ENCODE data around the gene TOP1. TPM values are rescaled to one million over a fixed set of nuclear protein-coding genes. Genes with fewer than 3 reads are reported as not detected.

Gene TOP1
- total RNA-seq, 2 donors from 2014 or later = 80.6 to 85.5 TPM

- Histone ChIP-seq H3K4me1 (peaks cover 15% of the 10 kb centered on the region), H3K27ac (no peak overlapping the region), H3K36me3 (no peaks in the 10 kb centered on the region), H3K9me3 (no peaks in the 10 kb centered on the region), H3K27me3 (no peaks in the 10 kb centered on the region), H3K9ac (ENCODE audit: low read depth in 2 of 2, low read length in 2 of 2) (no peak overlapping the region), H3K4me3 (no peak overlapping the region)
- TF ChIP-seq, protein P1, sequence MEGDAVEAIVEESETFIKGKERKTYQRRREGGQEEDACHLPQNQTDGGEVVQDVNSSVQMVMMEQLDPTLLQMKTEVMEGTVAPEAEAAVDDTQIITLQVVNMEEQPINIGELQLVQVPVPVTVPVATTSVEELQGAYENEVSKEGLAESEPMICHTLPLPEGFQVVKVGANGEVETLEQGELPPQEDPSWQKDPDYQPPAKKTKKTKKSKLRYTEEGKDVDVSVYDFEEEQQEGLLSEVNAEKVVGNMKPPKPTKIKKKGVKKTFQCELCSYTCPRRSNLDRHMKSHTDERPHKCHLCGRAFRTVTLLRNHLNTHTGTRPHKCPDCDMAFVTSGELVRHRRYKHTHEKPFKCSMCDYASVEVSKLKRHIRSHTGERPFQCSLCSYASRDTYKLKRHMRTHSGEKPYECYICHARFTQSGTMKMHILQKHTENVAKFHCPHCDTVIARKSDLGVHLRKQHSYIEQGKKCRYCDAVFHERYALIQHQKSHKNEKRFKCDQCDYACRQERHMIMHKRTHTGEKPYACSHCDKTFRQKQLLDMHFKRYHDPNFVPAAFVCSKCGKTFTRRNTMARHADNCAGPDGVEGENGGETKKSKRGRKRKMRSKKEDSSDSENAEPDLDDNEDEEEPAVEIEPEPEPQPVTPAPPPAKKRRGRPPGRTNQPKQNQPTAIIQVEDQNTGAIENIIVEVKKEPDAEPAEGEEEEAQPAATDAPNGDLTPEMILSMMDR (IDR thresholded peaks at IDR 0.05) = no peak
- intact Hi-C loops (cut with DNase I) = no loop called here
- DNase-seq = no peak
Measured at GRCh38 chr20:41145821-41146620, 117.4 kb downstream of the TOP1 start.

DNA sequence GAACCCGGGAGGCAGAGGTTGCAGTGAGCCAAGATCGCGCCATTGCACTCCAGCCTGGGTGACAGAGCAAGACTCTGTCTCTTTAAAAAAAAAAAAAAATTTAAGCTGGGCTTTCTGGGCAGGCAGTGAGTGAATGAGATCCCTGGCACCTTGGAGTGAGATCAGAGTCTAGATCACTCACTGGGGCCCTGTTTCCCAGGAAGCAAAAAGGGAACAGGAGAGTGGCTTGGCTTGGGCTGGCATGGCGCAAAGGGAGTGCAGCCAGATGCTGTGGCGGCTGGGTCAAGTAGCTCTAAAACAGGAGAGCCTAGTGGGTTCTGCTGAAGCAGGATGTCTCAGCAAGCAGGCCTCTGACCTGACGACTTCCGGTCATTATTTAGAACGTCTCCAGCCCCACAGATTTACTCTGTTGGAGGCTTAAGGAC lies 119.2 kb downstream of the TOP1 start:
- intact Hi-C loops (cut with DNase I) = no loop called here
- no peak for DNase-seq

DNA sequence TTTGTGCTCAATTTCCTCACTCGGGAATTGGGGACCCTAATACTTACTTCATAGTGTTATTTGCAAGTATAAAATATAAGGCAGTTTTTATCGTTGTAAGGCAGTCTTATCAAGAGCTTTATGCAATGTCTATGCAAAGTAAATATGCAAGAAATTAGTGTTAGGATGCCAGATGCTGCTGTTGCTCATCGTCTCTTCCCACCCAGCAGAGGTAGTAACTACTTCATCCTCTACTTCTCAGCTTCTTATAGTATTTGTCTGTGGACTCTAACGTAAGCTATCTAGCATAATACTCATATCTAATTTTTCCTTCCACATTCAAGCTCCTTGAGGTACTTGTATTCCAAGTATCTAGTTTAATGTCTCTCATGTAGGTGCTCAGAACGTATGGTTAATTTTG lies 120.3 kb downstream of the TOP1 start:
- peaks cover 15% of the 10 kb centered on the region for H3K4me1 ChIP-seq
- no peak for DNase-seq

More for the DNA sequence above, 119.2 kb downstream of the TOP1 start:
- Histone ChIP-seq H3K9ac (ENCODE audit: low read depth in 2 of 2, low read length in 2 of 2) (no peak overlapping the region), H3K9me3 (no peaks in the 10 kb centered on the region), H3K4me3 (no peak overlapping the region), H3K27ac (no peak overlapping the region), H3K4me1 (peaks cover 15% of the 10 kb centered on the region), H3K36me3 (no peaks in the 10 kb centered on the region), H3K27me3 (no peaks in the 10 kb centered on the region)
- TF ChIP-seq, protein P1 (IDR thresholded peaks at IDR 0.05) = no peak

DNA sequence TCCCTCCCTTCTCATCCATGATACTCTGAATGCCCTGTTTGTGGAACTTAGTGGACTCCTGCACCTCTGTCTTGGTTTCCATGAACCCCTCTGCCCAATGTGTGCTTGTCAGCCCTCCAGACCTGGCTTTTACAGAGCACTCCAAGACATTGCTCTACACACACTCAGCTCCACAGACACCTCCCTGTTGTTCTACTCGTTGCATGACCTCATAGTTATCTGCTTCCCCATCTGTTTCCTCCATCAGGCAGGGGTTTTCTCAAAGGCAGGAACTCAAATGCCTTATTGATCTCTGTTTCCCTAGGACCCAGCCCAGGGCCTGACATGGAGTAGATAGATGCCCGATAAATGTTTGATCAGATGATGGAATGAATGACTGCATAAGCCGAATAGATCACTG lies 122.0 kb downstream of the TOP1 start:
- no peak for DNase-seq
- Histone ChIP-seq H3K27me3 (no peaks in the 10 kb centered on the region), H3K4me1 (peaks cover 15% of the 10 kb centered on the region), H3K9me3 (no peaks in the 10 kb centered on the region), H3K4me3 (no peak overlapping the region), H3K27ac (no peak overlapping the region), H3K9ac (ENCODE audit: low read depth in 2 of 2, low read length in 2 of 2) (no peak overlapping the region), H3K36me3 (no peaks in the 10 kb centered on the region)
- TF ChIP-seq, protein P1 (IDR thresholded peaks at IDR 0.05) = no peak
- intact Hi-C loops (cut with DNase I) = no loop called here

More for the DNA sequence above, 120.3 kb downstream of the TOP1 start:
- H3K4me3 ChIP-seq = no peak overlapping the region
- TF ChIP-seq, protein P1 (IDR thresholded peaks at IDR 0.05) = no peak
- H3K27me3 ChIP-seq = no peaks in the 10 kb centered on the region
- no peaks in the 10 kb centered on the region for H3K9me3 ChIP-seq
- intact Hi-C loops (cut with DNase I) = no loop called here
- H3K9ac ChIP-seq (ENCODE audit: low read depth in 2 of 2, low read length in 2 of 2) = no peak overlapping the region
- no peaks in the 10 kb centered on the region for H3K36me3 ChIP-seq
- peak overlapping the region; percentile 42 for H3K27ac ChIP-seq

DNA sequence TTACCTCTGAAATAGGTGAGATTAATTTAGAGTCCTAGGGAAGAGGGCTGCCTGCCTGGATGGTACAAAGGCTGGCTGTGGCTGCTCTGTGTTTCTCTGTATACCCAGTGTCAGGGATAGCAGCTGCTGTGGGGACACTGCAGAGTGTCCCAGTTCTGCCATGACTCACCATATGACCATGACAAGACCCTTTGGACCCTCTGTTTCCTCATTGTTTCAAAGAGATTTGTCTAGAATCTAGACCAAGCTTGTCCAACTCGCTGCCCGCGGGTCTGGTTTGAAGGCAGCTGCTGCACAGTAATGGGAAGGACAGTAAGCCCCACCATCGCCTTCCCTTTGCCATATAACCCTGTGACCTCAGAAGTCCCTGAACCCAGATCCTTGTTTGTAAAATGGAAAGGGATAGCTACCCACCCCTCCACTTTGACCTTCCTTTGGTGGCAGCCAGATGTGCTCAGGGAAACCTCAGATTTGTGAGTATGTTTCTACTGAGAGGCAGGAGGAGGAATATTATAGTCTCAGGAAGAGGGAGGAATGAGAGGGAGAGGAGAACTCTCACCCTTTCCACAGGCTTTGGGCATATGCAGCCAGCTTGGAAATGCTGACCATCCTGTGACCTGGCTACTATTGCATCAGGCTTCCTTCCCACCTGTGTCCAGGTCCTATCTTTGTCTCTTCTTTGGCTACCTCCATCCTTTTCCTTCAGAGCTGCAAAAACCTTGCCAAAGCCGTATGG lies 122.7 kb downstream of the TOP1 start:
- Histone ChIP-seq H3K36me3 (no peaks in the 10 kb centered on the region), H3K9ac (ENCODE audit: low read depth in 2 of 2, low read length in 2 of 2) (no peak overlapping the region), H3K9me3 (no peaks in the 10 kb centered on the region), H3K27ac (no peak overlapping the region), H3K27me3 (no peaks in the 10 kb centered on the region), H3K4me3 (no peak overlapping the region), H3K4me1 (peaks cover 15% of the 10 kb centered on the region)
- no peak for DNase-seq
- intact Hi-C loops (cut with DNase I) = no loop called here
- TF ChIP-seq, protein P1 (IDR thresholded peaks at IDR 0.05) = no peak

Measured in colonic mucosa (tissue), 4 donors.